Hippocampal formation (tissue), 2 donors: ENCODE measurements around the gene ILKAP.

Experiments used
- DNase-seq, 2 donors: peaks; one replicate each; lab custom pipeline; 2025; lab: John Stamatoyannopoulos, UW

Gene ILKAP

GRCh38 chr2:238137885-238138284 lies 65.6 kb downstream of the ILKAP start:
- no peak for DNase-seq

- DNase-seq: no peak
Measured at GRCh38 chr2:238136820-238137537, 66.5 kb downstream of the ILKAP start.

- no peak for DNase-seq
Measured at GRCh38 chr2:238135601-238136150, 67.8 kb downstream of the ILKAP start.

- no peak for DNase-seq
Measured at GRCh38 chr2:238134393-238134785, 69.1 kb downstream of the ILKAP start.

GRCh38 chr2:238133499-238134392 lies 69.7 kb downstream of the ILKAP start:
- no peak for DNase-seq

GRCh38 chr2:238132463-238133450 lies 70.7 kb downstream of the ILKAP start:
- peak in 1 of 2 donors; percentile 25 for DNase-seq

- DNase-seq: no peak
Measured at GRCh38 chr2:238131761-238132462, 71.6 kb downstream of the ILKAP start.

- DNase-seq: no peak
Measured at GRCh38 chr2:238130696-238131628, 72.5 kb downstream of the ILKAP start.

GRCh38 chr2:238130111-238130695 lies 73.3 kb downstream of the ILKAP start:
- DNase-seq: no peak

GRCh38 chr2:238129166-238130010 lies 74.1 kb downstream of the ILKAP start:
- no peak for DNase-seq

- DNase-seq: no peak
Measured at GRCh38 chr2:238128534-238129001, 74.9 kb downstream of the ILKAP start.

GRCh38 chr2:238128061-238128440 lies 75.4 kb downstream of the ILKAP start:
- no peak for DNase-seq

- no peak for DNase-seq
Measured at GRCh38 chr2:238127165-238128060, 76.1 kb downstream of the ILKAP start.

GRCh38 chr2:238126775-238127164 lies 76.7 kb downstream of the ILKAP start:
- no peak for DNase-seq

GRCh38 chr2:238126338-238126737 lies 77.2 kb downstream of the ILKAP start:
- DNase-seq: no peak

GRCh38 chr2:238125127-238125885 lies 78.2 kb downstream of the ILKAP start:
- DNase-seq: no peak
